ENCODE measurements around the gene TMED7. TPM values are rescaled to one million over a fixed set of nuclear protein-coding genes. Genes with fewer than 3 reads are reported as not detected.

TMED7 gene
- total RNA-seq, 4 donors from 2014 or later: 53.1 to 122 (median 68.6) TPM

GRCh38 chr5:115579747-115580173, 46.1 kb downstream of the TMED7 start:
- TF ChIP-seq POLR2A (IDR thresholded peaks at IDR 0.05) (no peak), CTCF (IDR thresholded peaks at IDR 0.05 in 4 of 5, conservative IDR thresholded peaks at IDR 0.05 in 1 of 5) (no peak)
- intact Hi-C loops (cut with DNase I; ENCODE audit: low total_unique reads): no loop called here

GRCh38 chr5:115579216-115579615, 46.6 kb downstream of the TMED7 start:
- H3K4me3 ChIP-seq: no peak overlapping the region
- TF ChIP-seq CTCF (IDR thresholded peaks at IDR 0.05 in 4 of 5, conservative IDR thresholded peaks at IDR 0.05 in 1 of 5) (no peak), POLR2A (IDR thresholded peaks at IDR 0.05) (no peak)
- peaks cover 0 to 3% of the 10 kb centered on the region in 2 donors for H3K4me1 ChIP-seq
- ATAC-seq (no peak), DNase-seq (no peak)
- intact Hi-C loops (cut with DNase I; ENCODE audit: low total_unique reads): no loop called here
- no peaks in the 10 kb centered on the region for H3K9me3 ChIP-seq
- H3K36me3 ChIP-seq: no peaks in the 10 kb centered on the region
- no peaks in the 10 kb centered on the region for H3K27me3 ChIP-seq
- no peak overlapping the region for H3K27ac ChIP-seq
- in situ Hi-C loops (cut with MboI; ENCODE audit: low sequenced_read_pairs in 4 of 4): loop anchor here in 1 of 4 donors (5.0 kb wide), 1 partner anchor 267 kb away; no protein-coding TSS in a partner anchor

More at GRCh38 chr5:115579747-115580173, 46.1 kb downstream of the TMED7 start:
- Histone ChIP-seq H3K27ac (no peak overlapping the region), H3K4me3 (no peak overlapping the region), H3K4me1 (no peaks in the 10 kb centered on the region), H3K36me3 (no peaks in the 10 kb centered on the region), H3K27me3 (no peaks in the 10 kb centered on the region), H3K9me3 (no peaks in the 10 kb centered on the region)
- in situ Hi-C loops (cut with MboI; ENCODE audit: low sequenced_read_pairs in 4 of 4): loop anchor here in 3 of 4 donors (5.0 to 10.0 kb wide), 2 partner anchors 205 to 267 kb away; no protein-coding TSS in a partner anchor
- DNase-seq: no peak
- ATAC-seq: no peak

GRCh38 chr5:115578657-115579056, 47.2 kb downstream of the TMED7 start:
- Histone ChIP-seq H3K36me3 (no peaks in the 10 kb centered on the region), H3K9me3 (no peaks in the 10 kb centered on the region), H3K4me3 (no peak overlapping the region), H3K27ac (no peak overlapping the region), H3K27me3 (no peaks in the 10 kb centered on the region), H3K4me1 (peaks cover 0 to 8% of the 10 kb centered on the region in 2 donors)
- ATAC-seq: no peak
- TF ChIP-seq CTCF (IDR thresholded peaks at IDR 0.05 in 4 of 5, conservative IDR thresholded peaks at IDR 0.05 in 1 of 5) (no peak), POLR2A (IDR thresholded peaks at IDR 0.05) (no peak)
- intact Hi-C loops (cut with DNase I; ENCODE audit: low total_unique reads): no loop called here
- DNase-seq: no peak
- in situ Hi-C loops (cut with MboI; ENCODE audit: low sequenced_read_pairs in 4 of 4): loop anchor here in 1 of 4 donors (5.0 kb wide), 1 partner anchor 266 kb away; no protein-coding TSS in a partner anchor

- in situ Hi-C loops (cut with MboI; ENCODE audit: low sequenced_read_pairs in 4 of 4): loop anchor here in 1 of 4 donors (5.0 kb wide), 1 partner anchor 265 kb away; no protein-coding TSS in a partner anchor
- ATAC-seq: no peak
- H3K27me3 ChIP-seq: no peaks in the 10 kb centered on the region
- no peak overlapping the region for H3K27ac ChIP-seq
- no peaks in the 10 kb centered on the region for H3K36me3 ChIP-seq
- no peak overlapping the region for H3K4me3 ChIP-seq
- DNase-seq: no peak
- no peaks in the 10 kb centered on the region for H3K9me3 ChIP-seq
- no peak for TF ChIP-seq CTCF (IDR thresholded peaks at IDR 0.05 in 4 of 5, conservative IDR thresholded peaks at IDR 0.05 in 1 of 5)
- no peak for TF ChIP-seq POLR2A (IDR thresholded peaks at IDR 0.05)
- H3K4me1 ChIP-seq: peaks cover 6 to 8% of the 10 kb centered on the region in 2 donors
- intact Hi-C loops (cut with DNase I; ENCODE audit: low total_unique reads): no loop called here
Measured at GRCh38 chr5:115577741-115578140, 48.1 kb downstream of the TMED7 start.

GRCh38 chr5:115577329-115577728, 48.5 kb downstream of the TMED7 start:
- DNase-seq: no peak
- no peak overlapping the region for H3K4me3 ChIP-seq
- TF ChIP-seq CTCF (IDR thresholded peaks at IDR 0.05 in 4 of 5, conservative IDR thresholded peaks at IDR 0.05 in 1 of 5) (no peak), POLR2A (IDR thresholded peaks at IDR 0.05) (no peak)
- no peaks in the 10 kb centered on the region for H3K27me3 ChIP-seq
- no peaks in the 10 kb centered on the region for H3K9me3 ChIP-seq
- H3K4me1 ChIP-seq: peaks cover 8 to 10% of the 10 kb centered on the region in 2 donors
- H3K27ac ChIP-seq: no peak overlapping the region
- no peaks in the 10 kb centered on the region for H3K36me3 ChIP-seq
- no peak for ATAC-seq
- in situ Hi-C loops (cut with MboI; ENCODE audit: low sequenced_read_pairs in 4 of 4): loop anchor here in 1 of 4 donors (5.0 kb wide), 1 partner anchor 265 kb away; no protein-coding TSS in a partner anchor
- intact Hi-C loops (cut with DNase I; ENCODE audit: low total_unique reads): no loop called here

All from gastrocnemius medialis (tissue), 4 donors.